K562 (cell line): Measurements from ENCODE around the gene CHD5. TPM values are rescaled to one million over a fixed set of nuclear protein-coding genes. Genes with fewer than 3 reads are reported as not detected.

Experiments
- ATAC-seq: fragments of 200-7000 bp; cut with Tn5 transposase; 3 replicates; pipeline ENCODE4 v1.9.1; 2020; ENCODE audit warnings: moderate library complexity
- BruUV-seq: library from RNA; stranded (reverse); fragments of 400-500 nt; replicated peaks from 2 replicates; lab custom pipeline; 2021; lab: Mats Ljungman, UMichigan
- CTCF ChIA-PET: fragments of 300-600 bp; formaldehyde crosslinking; extraction: SDS; loops from one replicate; lab custom pipeline; 2021; ENCODE audit warnings: low intra/inter-chr PET ratio; lab: Yijun Ruan, JAX
- POLR2A ChIA-PET: fragments of 300-600, 350-650 bp; sonication (Branson Sonifier 250); formaldehyde crosslinking; extraction: SDS; loops from one replicate; lab custom pipeline; 2021; ENCODE audit warnings: antibody characterized with exemption, inconsistent platforms; lab: Yijun Ruan, JAX
- DNase-seq, 4 experiments: peaks; one replicate each; pipeline versions ENCODE4 v3.0.0 to v3.0.0-alpha.2; 2011 to 2018; ENCODE audit warnings: low spot score in 3 of 4, mixed read lengths in 3 of 4; ENCODE audit errors: extremely low read depth in 1 of 4
- FAIRE-seq: peaks from 2 replicates; lab custom pipeline; 2011; peaks lifted over from hg19 to GRCh38; lab: Jason Lieb, UNC
- H2AFZ ChIP-seq: 2 replicates; pipeline ENCODE4 v1.6.0; 2011; ENCODE audit warnings: low read depth, low read length, control low read depth, inconsistent platforms
- H3K27ac ChIP-seq: fragments of 200-600 bp; 3 replicates; pipeline ENCODE4 v1.8.0; 2011; ENCODE audit warnings: low read depth, mild to moderate bottlenecking, control low read depth, inconsistent platforms, low read length, moderate library complexity, mixed read lengths; ENCODE audit errors: extremely low read depth
- H3K27me3 ChIP-seq, 2 experiments: fragments of 300-600 bp in 1 of 2; 2 replicates in 1 of 2; 3 replicates in 1 of 2; pipeline versions ENCODE4 v1.6.0 to v1.8.0; 2011; ENCODE audit warnings: inconsistent platforms in 2 of 2, low read length in 2 of 2, mild to moderate bottlenecking in 1 of 2, mixed read lengths in 1 of 2, moderate library complexity in 1 of 2; ENCODE audit not compliant: control insufficient read depth in 2 of 2, insufficient read depth in 2 of 2
- H3K36me3 ChIP-seq: fragments of 300-600 bp; 3 replicates; pipeline ENCODE4 v1.8.0; 2011; ENCODE audit warnings: mild to moderate bottlenecking, low read length, inconsistent platforms; ENCODE audit not compliant: control insufficient read depth, insufficient read depth
- H3K4me1 ChIP-seq, 2 experiments: fragments of 200-600 bp in 1 of 2; replicated peaks in 1 of 2; 2 replicates in 1 of 2; 3 replicates in 1 of 2; pipeline versions ENCODE4 v1.5.1 to v1.8.0; 2011; ENCODE audit warnings: inconsistent platforms in 2 of 2, low read length in 2 of 2, mild to moderate bottlenecking in 1 of 2, mixed read lengths in 1 of 2, moderate library complexity in 1 of 2; ENCODE audit not compliant: control insufficient read depth in 2 of 2, insufficient read depth in 2 of 2
- H3K4me2 ChIP-seq: 2 replicates; pipeline ENCODE4 v1.6.1; 2011; ENCODE audit warnings: low read length, control low read depth, inconsistent platforms, mixed read lengths; ENCODE audit not compliant: insufficient read depth
- H3K4me3 ChIP-seq: fragments of 200-600 bp; sonication (generic), shearing (Covaris generic); 2 replicates; pipeline ENCODE4 v1.5.1; 2016; ENCODE audit warnings: control low read depth, inconsistent platforms
- H3K79me2 ChIP-seq: fragments of 200-600 bp; 3 replicates; pipeline ENCODE4 v1.8.0; 2011; ENCODE audit warnings: low read length, inconsistent platforms; ENCODE audit not compliant: control insufficient read depth, insufficient read depth
- H3K9ac ChIP-seq, 2 experiments: 2 replicates each; pipeline versions ENCODE4 v1.6.0 to v1.6.1; 2011; ENCODE audit warnings: low read depth in 2 of 2, low read length in 2 of 2, control low read depth in 1 of 2, inconsistent platforms in 1 of 2, mild to moderate bottlenecking in 1 of 2, mixed read lengths in 1 of 2; ENCODE audit not compliant: insufficient read depth in 1 of 2
- H3K9me1 ChIP-seq: one replicate; pipeline ENCODE4 v1.6.0; 2011; ENCODE audit warnings: inconsistent platforms, mild to moderate bottlenecking, low read length, moderate library complexity; ENCODE audit not compliant: control insufficient read depth, insufficient read depth
- H3K9me3 ChIP-seq: replicated peaks from 2 replicates; pipeline ENCODE4 v1.5.1; 2011; ENCODE audit warnings: low read depth, low read length, inconsistent platforms; ENCODE audit not compliant: control insufficient read depth, insufficient read depth
- H4K20me1 ChIP-seq: replicated peaks from 2 replicates; pipeline ENCODE4 v1.6.1; 2011; ENCODE audit warnings: low read length, inconsistent platforms, mixed read lengths; ENCODE audit not compliant: control insufficient read depth, insufficient read depth
- ARHGAP35 ChIP-seq: fragments of 450-650 bp; IDR thresholded peaks from 2 replicates; pipeline ENCODE4 v1.6.1; 2018; ENCODE audit not compliant: partially characterized antibody
- CBFA2T2 ChIP-seq: fragments of 450-650 bp; conservative IDR thresholded peaks from 2 replicates; pipeline ENCODE4 v1.6.1; 2017; ENCODE audit warnings: mild to moderate bottlenecking
- ESRRB ChIP-seq: fragments of 250-450 bp; sonication (Bioruptor Pico); IDR thresholded peaks from 2 replicates; pipeline ENCODE4 v1.5.0; 2020; ENCODE audit warnings: mild to moderate bottlenecking, moderate library complexity, borderline replicate concordance
- FOXJ3 ChIP-seq: sonication (generic); formaldehyde crosslinking; IDR thresholded peaks from 2 replicates; pipeline ENCODE4 v1.4.0; 2020; ENCODE audit warnings: mild to moderate bottlenecking, missing genetic modification reagents
- HMG20B ChIP-seq: fragments of 250-450 bp; sonication (Bioruptor Pico); IDR thresholded peaks from 2 replicates; pipeline ENCODE4 v1.5.0; 2021; ENCODE audit warnings: mild to moderate bottlenecking
- MAFK ChIP-seq: IDR thresholded peaks from 2 replicates; pipeline ENCODE4 v1.6.1; 2011; ENCODE audit warnings: low read length, improper control_type of control experiment
- MECOM ChIP-seq: fragments of 250-450 bp; sonication (Bioruptor Pico); IDR thresholded peaks from 2 replicates; pipeline ENCODE4 v1.8.0; 2022; ENCODE audit warnings: inconsistent platforms
- NR2F6 ChIP-seq: fragments of 450-650 bp; formaldehyde crosslinking; IDR thresholded peaks from 2 replicates; pipeline ENCODE4 v1.4.0; 2020; ENCODE audit warnings: mild to moderate bottlenecking
- NR3C1 ChIP-seq: sonication (generic); formaldehyde crosslinking; IDR thresholded peaks from 2 replicates; pipeline ENCODE4 v1.8.1; 2022; ENCODE audit warnings: missing genetic modification reagents
- PRPF4 ChIP-seq: fragments of 200-400 bp; formaldehyde crosslinking; IDR thresholded peaks from one replicate; pipeline ENCODE4 v1.6.1; 2017; ENCODE audit warnings: low read length, low read depth, mild to moderate bottlenecking; ENCODE audit not compliant: insufficient read depth, poor library complexity, severe bottlenecking
- RAD21 ChIP-seq, 2 experiments: fragments of 250-450 bp in 1 of 2; fragments of 450-650 bp in 1 of 2; sonication (Bioruptor Pico) in 1 of 2; formaldehyde crosslinking in 1 of 2; IDR thresholded peaks in 1 of 2; conservative IDR thresholded peaks in 1 of 2; 2 replicates each; pipeline versions ENCODE4 v1.4.0 to v1.8.0; 2020 to 2022; ENCODE audit warnings: mild to moderate bottlenecking in 2 of 2, moderate library complexity in 1 of 2
- RNF219 ChIP-seq: fragments of 250-450 bp; sonication (Bioruptor Pico); IDR thresholded peaks from 2 replicates; pipeline ENCODE4 v1.5.0; 2022; ENCODE audit warnings: mild to moderate bottlenecking
- SMC3 ChIP-seq: conservative IDR thresholded peaks from 2 replicates; pipeline ENCODE4 v1.6.1; 2011; ENCODE audit warnings: low read depth, low read length, improper control_type of control experiment; ENCODE audit not compliant: insufficient read depth
- STAG1 ChIP-seq: sonication (generic); formaldehyde crosslinking; IDR thresholded peaks from 2 replicates; pipeline ENCODE4 v1.5.0; 2020; ENCODE audit warnings: missing genetic modification reagents, borderline replicate concordance
- TBL1XR1 ChIP-seq, 2 experiments: IDR thresholded peaks; 2 replicates each; pipeline ENCODE4 v1.6.1; 2012; ENCODE audit warnings: improper control_type of control experiment in 2 of 2, low read length in 2 of 2, mild to moderate bottlenecking in 1 of 2
- WHSC1 ChIP-seq: IDR thresholded peaks from one replicate; pipeline ENCODE4 v1.6.1; 2012; ENCODE audit warnings: low read length, control low read depth, inconsistent platforms
- ZBTB7A ChIP-seq: IDR thresholded peaks from 2 replicates; pipeline ENCODE4 v1.6.1; 2011; ENCODE audit warnings: low read depth, mild to moderate bottlenecking, low read length, moderate library complexity, borderline replicate concordance; ENCODE audit not compliant: control insufficient read depth
- ZNF23 ChIP-seq: fragments of 250-450 bp; sonication (Bioruptor Pico); IDR thresholded peaks from 2 replicates; pipeline ENCODE4 v1.4.0; 2020; ENCODE audit warnings: mild to moderate bottlenecking
- ZNF707 ChIP-seq: fragments of 250-450 bp; sonication (Bioruptor Pico); conservative IDR thresholded peaks from 2 replicates; pipeline ENCODE4 v1.8.0; 2022; ENCODE audit warnings: inconsistent platforms, mild to moderate bottlenecking, moderate library complexity
- WGBS: fragments of 100-300 bp; shearing (Covaris generic); methylation state at CpG from one replicate; pipeline ENCODE4 v1.1.6; 2016; ENCODE audit warnings: low coverage, mixed read lengths; ENCODE audit not compliant: insufficient coverage; ENCODE audit errors: missing lambda C conversion rate; 5-methylcytosine and 5-hydroxymethylcytosine counted together
- in situ Hi-C: fragments of 300-500 bp; cut with MboI; formaldehyde crosslinking; loops from 4 replicates; pipeline ENCODE4 v1.15.0; 2018; ENCODE audit warnings: inconsistent platforms, mixed read lengths
- intact Hi-C: fragments of 100-400 bp; cut with micrococcal nuclease; formaldehyde crosslinking; loops from 2 replicates; pipeline ENCODE4 v1.14.2; 2022
- polyA plus RNA-seq, 8 experiments: library from polyadenylated mRNA; depleted of rRNA in 4 of 8; stranded (reverse) in 5 of 8; unstranded in 3 of 8; fragments of >200 nt; fragmentation: Nextera tagmentation in 2 of 8; fragmentation: Illumina TruSeq in 1 of 8; extraction: Ambion mirVana in 2 of 8; extraction: Trizol in 1 of 8; gene quantifications; 2 replicates each; pipeline versions ENCODE4 v1.2.1 to v1.2.3, GENCODE V29; 2011 to 2014; ENCODE audit warnings: inconsistent platforms in 1 of 8, missing spikeins in 1 of 8
- total RNA-seq, 7 experiments: library from RNA; depleted of rRNA in 6 of 7; stranded (reverse); fragments of >200 nt in 6 of 7; fragmentation: Illumina TruSeq in 2 of 7; extraction: Trizol in 2 of 7; gene quantifications; 2 replicates each; pipeline versions ENCODE4 v1.2.1 to v1.2.3, GENCODE V29; 2011 to 2021; ENCODE audit warnings: low replicate concordance in 1 of 7
- TF ChIP-seq, protein P1 (sequence below), 3 experiments: fragments of 200-800 bp in 1 of 3; sonication (Bioruptor generic) in 1 of 3; sonication (generic) in 1 of 3; formaldehyde crosslinking in 1 of 3; IDR thresholded peaks; 2 replicates each; pipeline versions ENCODE4 v1.6.1 to v1.8.0; 2016 to 2022; ENCODE audit warnings: mild to moderate bottlenecking in 2 of 3, missing compliant biosample characterization in 2 of 3, missing genetic modification characterization in 2 of 3, missing genetic modification reagents in 1 of 3

CHD5 gene
- total and polyA plus RNA-seq, 9 of the 15 experiments (the other 6 are each of a cell fraction or from before 2014, with no cell fraction given), result 0.03 to 0.52 (median 0.11) TPM; not detected in 2

DNA sequence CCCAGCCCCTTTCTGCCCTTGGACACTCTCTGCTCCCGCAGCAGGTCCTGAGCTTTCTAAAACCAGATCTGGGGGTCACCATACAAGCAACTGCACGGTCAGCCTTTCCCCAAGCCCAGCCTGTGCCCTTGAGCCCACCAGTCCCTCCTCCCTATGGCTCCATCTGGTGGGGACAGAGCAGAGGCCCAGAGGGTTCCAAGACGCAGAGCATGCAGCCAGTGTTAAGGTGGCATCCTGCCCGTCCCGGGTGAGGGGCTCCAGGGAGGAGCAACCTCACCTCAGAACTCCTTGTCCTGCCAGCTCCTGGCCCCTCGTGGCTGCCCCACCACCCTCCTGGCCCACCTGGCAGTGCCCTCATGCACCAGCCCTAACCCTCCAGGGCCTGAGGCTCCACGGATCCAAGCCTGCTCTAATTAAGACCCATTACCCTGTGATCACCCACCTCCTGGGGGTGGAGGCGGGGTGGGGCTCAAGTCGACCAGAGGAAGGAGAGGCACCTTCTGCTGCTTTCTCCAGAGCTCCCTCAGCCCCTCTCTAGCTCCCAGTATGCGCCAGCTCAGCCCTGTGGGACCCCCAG is 8.5 kb downstream of the CHD5 start:
- in situ Hi-C loops, result no loop called here
- H3K4me1 ChIP-seq, result peaks cover 0 to 33% of the 10 kb centered on the region in 2 experiments; a peak in 2 of 5 replicates
- H2AFZ ChIP-seq, result no peak overlapping the region
- CTCF ChIA-PET, result interaction anchor here (0.5 to 0.6 kb wide), 2 partner anchors 17 to 63 kb away, joined by 3 read pairs; no protein-coding TSS in a partner anchor
- no peaks in the 10 kb centered on the region for H3K9me1 ChIP-seq
- FAIRE-seq (peak; percentile 23), ATAC-seq (peak; percentile 81), DNase-seq (peak in 3 of 4 experiments; percentile 33 to 51 (median 48))
- peaks cover 24 to 54% of the 10 kb centered on the region in 2 experiments for H3K27me3 ChIP-seq
- intact Hi-C loops, result no loop called here
- no peak overlapping the region for H3K4me3 ChIP-seq
- POLR2A ChIA-PET, result interaction anchor here (0.6 to 1.3 kb wide), 3 partner anchors 11 to 106 kb away, joined by 3 to 5 read pairs (median 3); no protein-coding TSS in a partner anchor
- H3K4me2 ChIP-seq, result no peak overlapping the region
- no peaks in the 10 kb centered on the region for H3K36me3 ChIP-seq
- no peak overlapping the region for H3K27ac ChIP-seq
- H4K20me1 ChIP-seq, result peaks cover 40% of the 10 kb centered on the region
- H3K79me2 ChIP-seq, result no peaks in the 10 kb centered on the region
- 12% methylated on average over 10 of the region's 10 CpGs for WGBS
- no TSS peak for BruUV-seq
- peak overlapping the region in 1 of 2 experiments; percentile 61; a peak in 1 of 4 replicates for H3K9ac ChIP-seq
- no peaks in the 10 kb centered on the region for H3K9me3 ChIP-seq
- TF ChIP-seq PRPF4 (no peak), STAG1 (peak; percentile 36; the same call in 1 of the 2 replicates), FOXJ3 (CRISPR knock-in tag) (no peak), HMG20B (no peak), ARHGAP35 (no peak), RNF219 (no peak), ZNF707 (no peak), CBFA2T2 (no peak), ZBTB7A (peak; percentile 36; the same call in 1 of the 2 replicates), RAD21 (CRISPR knock-in tag; conservative IDR thresholded peaks at IDR 0.05 in 1 of 2, IDR thresholded peaks at IDR 0.05 in 1 of 2) (peak in 1 of 2 experiments; percentile 56; a peak in 2 of 4 replicates), ZNF23 (no peak), ESRRB (CRISPR knock-in tag) (no peak), NR3C1 (CRISPR knock-in tag) (no peak), SMC3 (peak; percentile 50), MAFK (no peak), TBL1XR1 (IDR thresholded peaks at IDR 0.05; ENCODE audit: low read length in 2 of 2) (no peak), MECOM (CRISPR knock-in tag) (no peak), NR2F6 (CRISPR knock-in tag) (no peak), WHSC1 (no peak)
- TF ChIP-seq, protein P1, sequence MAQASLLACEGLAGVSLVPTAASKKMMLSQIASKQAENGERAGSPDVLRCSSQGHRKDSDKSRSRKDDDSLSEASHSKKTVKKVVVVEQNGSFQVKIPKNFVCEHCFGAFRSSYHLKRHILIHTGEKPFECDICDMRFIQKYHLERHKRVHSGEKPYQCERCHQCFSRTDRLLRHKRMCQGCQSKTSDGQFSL (CRISPR knock-in tag; IDR thresholded peaks at IDR 0.05), result peak; percentile 83
- TF ChIP-seq, protein P1 (tag; IDR thresholded peaks at IDR 0.05), result no peak
